Naive thymus-derived CD4-positive, alpha-beta T cell (primary cell): Measurements from ENCODE around the gene CEP72. TPM values are rescaled to one million over a fixed set of nuclear protein-coding genes. Genes with fewer than 3 reads are reported as not detected.

Source experiments
- ATAC-seq: fragments of 150-1000 bp; cut with Tn5 transposase; 2 replicates; pipeline ENCODE4 v1.10.0; 2021; ENCODE audit warnings: mild to moderate bottlenecking, moderate library complexity
- CTCF ChIA-PET: fragments of 350-600 bp; sonication (Branson Sonifier 250); formaldehyde crosslinking; loops from one replicate; lab custom pipeline; 2021; ENCODE audit warnings: antibody characterized with exemption; lab: Charles Lee
- POLR2A ChIA-PET: fragments of 350-600 bp; sonication (Branson Sonifier 250); formaldehyde crosslinking; loops from one replicate; lab custom pipeline; 2021; ENCODE audit warnings: antibody characterized with exemption, inconsistent platforms; lab: Charles Lee
- DNase-seq, 9 donors: peaks; one replicate each; pipeline versions ENCODE4 v3.0.0 to v3.0.0-alpha.2; 2020 to 2022; ENCODE audit warnings: mixed read lengths in 1 of 9
- H3K27ac ChIP-seq: one replicate; pipeline ENCODE4 v1.7.0; 2013; ENCODE audit warnings: mild to moderate bottlenecking, low read depth, low read length, moderate library complexity
- H3K27me3 ChIP-seq, 2 donors: one replicate each; pipeline ENCODE4 v1.7.0; 2013; ENCODE audit warnings: low read length in 2 of 2, mild to moderate bottlenecking in 2 of 2, moderate library complexity in 2 of 2; ENCODE audit not compliant: control insufficient read depth in 2 of 2, insufficient read depth in 2 of 2
- H3K36me3 ChIP-seq, 3 experiments: 1 replicate in 2 of 3; 2 replicates in 1 of 3; pipeline ENCODE4 v1.7.0; 2013; ENCODE audit warnings: low read length in 3 of 3, mild to moderate bottlenecking in 3 of 3, moderate library complexity in 1 of 3; ENCODE audit not compliant: insufficient read depth in 3 of 3, control insufficient read depth in 2 of 3
- H3K4me1 ChIP-seq, 2 donors: one replicate each; pipeline ENCODE4 v1.7.0; 2013; ENCODE audit warnings: low read length in 2 of 2, mild to moderate bottlenecking in 2 of 2, moderate library complexity in 1 of 2; ENCODE audit not compliant: control insufficient read depth in 2 of 2, insufficient read depth in 2 of 2
- H3K4me3 ChIP-seq: 2 replicates; pipeline ENCODE4 v1.7.0; 2013; ENCODE audit warnings: mild to moderate bottlenecking, low read length
- H3K9me3 ChIP-seq, 3 experiments: 1 replicate in 2 of 3; 2 replicates in 1 of 3; pipeline ENCODE4 v1.7.0; 2013; ENCODE audit warnings: low read length in 3 of 3; ENCODE audit not compliant: control insufficient read depth in 2 of 3
- H3K27ac Mint-ChIP-seq, 9 donors: one replicate each; pipeline ENCODE4 v1.8.0; 2020 to 2022; ENCODE audit warnings: mixed read lengths in 9 of 9, mild to moderate bottlenecking in 8 of 9, moderate library complexity in 5 of 9, inconsistent platforms in 2 of 9
- H3K27me3 Mint-ChIP-seq, 5 donors: one replicate each; pipeline ENCODE4 v1.8.0; 2021 to 2022; ENCODE audit warnings: mixed read lengths in 5 of 5, mild to moderate bottlenecking in 1 of 5
- H3K36me3 Mint-ChIP-seq, 5 donors: one replicate each; pipeline ENCODE4 v1.8.0; 2020 to 2022; ENCODE audit warnings: mixed read lengths in 5 of 5, mild to moderate bottlenecking in 3 of 5, inconsistent platforms in 1 of 5
- H3K4me1 Mint-ChIP-seq, 7 donors: one replicate each; pipeline ENCODE4 v1.8.0; 2020 to 2022; ENCODE audit warnings: mixed read lengths in 7 of 7, mild to moderate bottlenecking in 3 of 7, inconsistent platforms in 1 of 7
- H3K4me3 Mint-ChIP-seq, 10 donors: one replicate each; pipeline ENCODE4 v1.8.0; 2020 to 2022; ENCODE audit warnings: mild to moderate bottlenecking in 10 of 10, mixed read lengths in 10 of 10, moderate library complexity in 6 of 10, inconsistent platforms in 2 of 10
- H3K9me3 Mint-ChIP-seq, 11 donors: one replicate each; pipeline ENCODE4 v1.8.0; 2020 to 2022; ENCODE audit warnings: mixed read lengths in 11 of 11, mild to moderate bottlenecking in 4 of 11, inconsistent platforms in 1 of 11, moderate library complexity in 1 of 11
- intact Hi-C, 2 donors: fragments of 100-400 bp; cut with micrococcal nuclease; formaldehyde crosslinking; loops; one replicate each; pipeline ENCODE4 v1.15.1; 2023
- polyA plus RNA-seq, 2 donors: library from polyadenylated mRNA; unstranded; fragments of 300-500 nt; fragmentation: Illumina TruSeq; gene quantifications; one replicate each; pipeline ENCODE4 v1.2.3, GENCODE V29; 2021
- total RNA-seq, 6 experiments: library from RNA in 5 of 6; stranded (reverse) in 5 of 6; gene quantifications; 1 replicate in 5 of 6; 2 replicates in 1 of 6; pipeline ENCODE4 v1.2.3 and lab custom pipeline; 2021 to 2026

CEP72 gene
- total and polyA plus RNA-seq, 7 experiments from 2014 or later, result 6.0 to 33.8 (median 16.4) TPM

- Mint-ChIP-seq H3K4me1 (peaks cover 0 to 2% (median 0%) of the 10 kb centered on the region in 7 donors), H3K27me3 (no peaks in the 10 kb centered on the region), H3K4me3 (no peak overlapping the region), H3K27ac (no peak overlapping the region), H3K9me3 (no peaks in the 10 kb centered on the region), H3K36me3 (peaks cover 0 to 23% (median 13%) of the 10 kb centered on the region in 5 donors)
- POLR2A ChIA-PET, result no interaction called here
- intact Hi-C loops, result no loop called here
- Histone ChIP-seq H3K9me3 (no peaks in the 10 kb centered on the region), H3K4me3 (no peak overlapping the region), H3K27me3 (no peaks in the 10 kb centered on the region), H3K4me1 (no peaks in the 10 kb centered on the region), H3K27ac (no peak overlapping the region), H3K36me3 (peaks cover 0 to 62% (median 0%) of the 10 kb centered on the region in 3 experiments)
- DNase-seq, result no peak
- CTCF ChIA-PET, result no interaction called here
- no peak for ATAC-seq
These were observed 34.5 kb downstream of the CEP72 start for GRCh38 chr5:646396-647201.

DNA sequence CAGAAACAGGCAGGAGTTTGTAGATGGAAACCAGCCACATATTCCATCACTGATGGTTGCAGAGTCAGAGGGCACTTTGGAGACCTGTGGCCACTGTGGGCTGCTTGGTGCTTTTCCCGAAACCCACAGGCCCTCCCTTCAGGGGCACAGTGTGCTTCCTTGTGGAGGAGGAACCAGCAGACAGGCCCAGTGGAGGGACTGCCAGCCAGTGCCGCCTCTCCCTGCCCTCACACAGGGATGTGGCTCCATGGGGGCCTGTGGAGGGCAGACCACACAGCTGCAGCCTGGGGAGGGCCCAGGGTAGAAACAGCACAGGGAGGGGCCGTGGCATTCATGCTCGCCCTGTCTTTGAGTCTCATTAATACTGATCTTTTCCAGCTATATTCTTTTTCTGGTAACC, 35.2 kb downstream of the CEP72 start:
- peaks cover 0 to 2% (median 0%) of the 10 kb centered on the region in 7 donors for H3K4me1 Mint-ChIP-seq
- POLR2A ChIA-PET, result no interaction called here
- H3K27ac Mint-ChIP-seq, result no peak overlapping the region
- ATAC-seq (no peak), DNase-seq (no peak)
- peaks cover 0 to 20% (median 13%) of the 10 kb centered on the region in 5 donors for H3K36me3 Mint-ChIP-seq
- Histone ChIP-seq H3K9me3 (no peaks in the 10 kb centered on the region), H3K4me1 (no peaks in the 10 kb centered on the region), H3K27me3 (no peaks in the 10 kb centered on the region), H3K4me3 (no peak overlapping the region), H3K36me3 (peaks cover 0 to 65% (median 0%) of the 10 kb centered on the region in 3 experiments), H3K27ac (no peak overlapping the region)
- intact Hi-C loops, result no loop called here
- no peaks in the 10 kb centered on the region for H3K27me3 Mint-ChIP-seq
- CTCF ChIA-PET, result no interaction called here
- H3K9me3 Mint-ChIP-seq, result no peaks in the 10 kb centered on the region
- H3K4me3 Mint-ChIP-seq, result no peak overlapping the region

- H3K36me3 Mint-ChIP-seq, result peaks cover 0 to 23% (median 13%) of the 10 kb centered on the region in 5 donors
- CTCF ChIA-PET, result no interaction called here
- Histone ChIP-seq H3K9me3 (no peaks in the 10 kb centered on the region), H3K4me3 (no peak overlapping the region), H3K27ac (no peak overlapping the region), H3K27me3 (no peaks in the 10 kb centered on the region), H3K4me1 (no peaks in the 10 kb centered on the region), H3K36me3 (peaks cover 0 to 65% (median 0%) of the 10 kb centered on the region in 3 experiments)
- H3K9me3 Mint-ChIP-seq, result no peaks in the 10 kb centered on the region
- H3K27ac Mint-ChIP-seq, result no peak overlapping the region
- H3K27me3 Mint-ChIP-seq, result no peaks in the 10 kb centered on the region
- H3K4me3 Mint-ChIP-seq, result no peak overlapping the region
- DNase-seq, result no peak
- POLR2A ChIA-PET, result no interaction called here
- peaks cover 0 to 2% (median 0%) of the 10 kb centered on the region in 7 donors for H3K4me1 Mint-ChIP-seq
- intact Hi-C loops, result no loop called here
- no peak for ATAC-seq
These were observed 35.6 kb downstream of the CEP72 start for GRCh38 chr5:647727-648126.

- H3K36me3 Mint-ChIP-seq, result peaks cover 0 to 35% (median 16%) of the 10 kb centered on the region in 5 donors
- no peak overlapping the region for H3K4me3 Mint-ChIP-seq
- Histone ChIP-seq H3K27me3 (no peaks in the 10 kb centered on the region), H3K9me3 (no peaks in the 10 kb centered on the region), H3K4me1 (no peaks in the 10 kb centered on the region), H3K36me3 (peaks cover 0 to 46% (median 4%) of the 10 kb centered on the region in 3 experiments), H3K27ac (no peak overlapping the region), H3K4me3 (no peak overlapping the region)
- ChIA-PET POLR2A (no interaction called here), CTCF (no interaction called here)
- H3K9me3 Mint-ChIP-seq, result no peaks in the 10 kb centered on the region
- ATAC-seq, result no peak
- intact Hi-C loops, result no loop called here
- no peaks in the 10 kb centered on the region for H3K4me1 Mint-ChIP-seq
- H3K27me3 Mint-ChIP-seq, result no peaks in the 10 kb centered on the region
- no peak overlapping the region for H3K27ac Mint-ChIP-seq
- no peak for DNase-seq
These were observed 39.3 kb downstream of the CEP72 start for GRCh38 chr5:651296-652022.

GRCh38 chr5:652023-652515, 39.9 kb downstream of the CEP72 start:
- H3K36me3 Mint-ChIP-seq, result peaks cover 0 to 38% (median 12%) of the 10 kb centered on the region in 5 donors
- CTCF ChIA-PET, result no interaction called here
- H3K4me3 Mint-ChIP-seq, result no peak overlapping the region
- Histone ChIP-seq H3K27me3 (no peaks in the 10 kb centered on the region), H3K4me3 (no peak overlapping the region), H3K27ac (no peak overlapping the region), H3K9me3 (no peaks in the 10 kb centered on the region), H3K4me1 (no peaks in the 10 kb centered on the region), H3K36me3 (peaks cover 0 to 40% (median 4%) of the 10 kb centered on the region in 3 experiments)
- H3K9me3 Mint-ChIP-seq, result no peaks in the 10 kb centered on the region
- no peak for ATAC-seq
- POLR2A ChIA-PET, result no interaction called here
- intact Hi-C loops, result no loop called here
- H3K4me1 Mint-ChIP-seq, result no peaks in the 10 kb centered on the region
- no peaks in the 10 kb centered on the region for H3K27me3 Mint-ChIP-seq
- DNase-seq, result no peak
- peak overlapping the region in 1 of 9 donors; percentile 31 for H3K27ac Mint-ChIP-seq

GRCh38 chr5:652773-653350, 40.7 kb downstream of the CEP72 start:
- H3K4me3 Mint-ChIP-seq, result no peak overlapping the region
- ChIA-PET POLR2A (no interaction called here), CTCF (no interaction called here)
- Histone ChIP-seq H3K4me3 (no peak overlapping the region), H3K27me3 (no peaks in the 10 kb centered on the region), H3K9me3 (no peaks in the 10 kb centered on the region), H3K36me3 (peaks cover 0 to 39% (median 4%) of the 10 kb centered on the region in 3 experiments), H3K4me1 (no peaks in the 10 kb centered on the region), H3K27ac (no peak overlapping the region)
- ATAC-seq (no peak), DNase-seq (no peak)
- H3K4me1 Mint-ChIP-seq, result no peaks in the 10 kb centered on the region
- no peak overlapping the region for H3K27ac Mint-ChIP-seq
- H3K27me3 Mint-ChIP-seq, result no peaks in the 10 kb centered on the region
- intact Hi-C loops, result no loop called here
- peaks cover 6 to 45% (median 16%) of the 10 kb centered on the region in 5 donors for H3K36me3 Mint-ChIP-seq
- H3K9me3 Mint-ChIP-seq, result peaks cover 0 to 3% (median 0%) of the 10 kb centered on the region in 11 donors
